Stimulated activated CD4-positive, alpha-beta T cell treated with anti-CD3 and anti-CD28 coated beads, Interleukin-15, amount 100 ng/mL, for 24 hours (primary cell): ENCODE data around the gene ZGLP1.
"Not testable (repeated sequence)": the region's sequence is repeated elsewhere in the genome, so short reads cannot be mapped to it uniquely, and the experiment has no call there.

Experiments used
- DNase-seq: peaks from one replicate; pipeline ENCODE4 v3.0.0-alpha.2; 2020

Gene ZGLP1

DNA sequence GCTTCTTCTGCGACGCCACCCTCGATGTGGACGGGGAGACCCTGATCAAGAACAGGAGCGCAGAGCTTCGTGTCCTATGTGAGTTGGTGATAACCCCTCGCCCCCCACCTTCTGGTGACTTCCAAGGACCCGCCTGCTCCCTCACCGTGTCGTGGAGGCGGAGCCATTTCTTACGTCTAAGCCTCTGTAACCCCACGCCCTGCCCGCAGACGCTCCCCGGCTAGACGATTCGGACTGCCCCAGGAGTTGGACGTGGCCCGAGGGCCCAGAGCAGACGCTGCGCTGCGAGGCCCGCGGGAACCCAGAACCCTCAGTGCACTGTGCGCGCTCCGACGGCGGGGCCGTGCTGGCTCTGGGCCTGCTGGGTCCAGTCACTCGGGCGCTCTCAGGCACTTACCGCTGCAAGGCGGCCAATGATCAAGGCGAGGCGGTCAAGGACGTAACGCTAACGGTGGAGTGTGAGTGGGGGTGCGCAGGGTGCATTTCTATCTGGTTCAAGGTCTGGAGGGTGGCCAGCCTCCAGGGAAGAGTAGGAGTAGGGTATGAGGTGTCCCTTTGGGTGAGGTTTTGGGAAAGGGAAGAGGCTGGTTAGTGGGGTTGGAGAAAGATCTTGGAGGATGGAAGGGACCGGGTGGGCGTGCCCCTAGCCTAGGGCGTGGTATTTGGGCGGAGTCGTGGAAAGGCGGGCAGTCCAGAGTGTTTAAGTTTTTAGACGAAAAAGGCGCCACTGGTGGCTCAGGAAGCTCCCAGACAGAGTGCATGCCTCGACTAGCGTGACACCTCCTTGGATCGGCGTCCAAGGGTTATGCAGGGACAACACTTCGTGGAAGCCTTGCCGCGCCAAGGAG is 16.6 kb downstream of the ZGLP1 start:
- peak; percentile 29 for DNase-seq

DNA sequence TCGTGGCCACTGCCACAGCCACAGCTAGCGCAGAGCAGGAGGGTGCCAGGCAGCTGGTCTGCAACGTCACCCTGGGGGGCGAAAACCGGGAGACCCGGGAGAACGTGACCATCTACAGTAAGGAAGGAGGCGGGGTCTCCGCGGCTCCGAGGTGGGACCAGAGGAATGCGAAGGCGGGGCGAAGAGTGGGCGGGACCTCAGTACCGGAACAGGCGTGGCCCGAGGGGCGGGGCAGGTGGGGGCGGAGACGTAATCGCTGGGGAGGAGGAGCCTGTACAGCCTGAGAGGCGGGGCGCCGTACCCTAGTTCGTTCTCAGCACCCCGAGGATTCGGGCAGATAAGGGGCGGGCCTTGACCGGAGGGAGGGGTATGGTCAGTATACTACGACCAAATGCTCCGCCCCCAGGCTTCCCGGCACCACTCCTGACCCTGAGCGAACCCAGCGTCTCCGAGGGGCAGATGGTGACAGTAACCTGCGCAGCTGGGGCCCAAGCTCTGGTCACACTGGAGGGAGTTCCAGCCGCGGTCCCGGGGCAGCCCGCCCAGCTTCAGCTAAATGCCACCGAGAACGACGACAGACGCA is 17.3 kb downstream of the ZGLP1 start:
- DNase-seq: peak; percentile 84

DNA sequence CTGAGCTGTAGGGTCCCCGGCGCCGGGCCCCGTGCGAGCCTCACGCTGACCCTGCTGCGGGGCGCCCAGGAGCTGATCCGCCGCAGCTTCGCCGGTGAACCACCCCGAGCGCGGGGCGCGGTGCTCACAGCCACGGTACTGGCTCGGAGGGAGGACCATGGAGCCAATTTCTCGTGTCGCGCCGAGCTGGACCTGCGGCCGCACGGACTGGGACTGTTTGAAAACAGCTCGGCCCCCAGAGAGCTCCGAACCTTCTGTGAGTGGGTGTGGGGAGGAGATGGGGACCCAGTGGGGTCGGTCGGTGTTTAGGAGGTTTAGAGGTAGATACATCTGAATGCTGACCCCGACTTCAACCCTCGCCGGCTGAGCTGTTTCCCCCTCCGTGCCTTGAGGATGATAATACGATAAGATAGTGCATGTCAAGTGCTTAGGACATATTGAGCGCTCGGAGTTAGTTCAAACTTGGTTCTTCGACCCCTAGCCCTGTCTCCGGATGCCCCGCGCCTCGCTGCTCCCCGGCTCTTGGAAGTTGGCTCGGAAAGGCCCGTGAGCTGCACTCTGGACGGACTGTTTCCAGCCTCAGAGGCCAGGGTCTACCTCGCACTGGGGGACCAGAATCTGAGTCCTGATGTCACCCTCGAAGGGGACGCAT is 17.9 kb downstream of the ZGLP1 start:
- no peak for DNase-seq

DNA sequence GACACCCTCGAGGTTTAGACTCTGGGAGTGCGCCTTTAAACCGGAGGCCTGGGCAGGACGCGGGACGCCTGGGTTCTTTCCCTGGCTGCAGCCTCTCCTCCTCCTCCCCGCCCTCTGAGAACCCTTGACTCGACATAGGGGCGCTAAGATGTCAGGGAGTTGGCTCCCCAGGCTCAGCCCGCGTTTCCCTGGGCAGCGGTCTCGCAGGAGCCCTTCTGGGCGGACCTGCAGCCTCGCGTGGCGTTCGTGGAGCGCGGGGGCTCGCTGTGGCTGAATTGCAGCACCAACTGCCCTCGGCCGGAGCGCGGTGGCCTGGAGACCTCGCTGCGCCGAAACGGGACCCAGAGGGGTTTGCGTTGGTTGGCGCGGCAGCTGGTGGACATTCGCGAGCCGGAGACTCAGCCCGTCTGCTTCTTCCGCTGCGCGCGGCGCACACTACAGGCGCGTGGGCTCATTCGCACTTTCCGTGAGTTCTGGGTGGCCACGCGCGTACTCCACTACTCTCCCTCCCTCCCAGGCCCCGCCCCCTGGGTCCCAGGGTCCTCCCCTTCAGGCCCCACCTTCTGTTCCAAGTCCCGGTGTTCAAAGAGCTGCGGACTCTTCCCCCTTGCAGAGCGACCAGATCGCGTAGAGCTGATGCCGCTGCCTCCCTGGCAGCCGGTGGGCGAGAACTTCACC is 18.6 kb downstream of the ZGLP1 start:
- peak; percentile 73 for DNase-seq

DNA sequence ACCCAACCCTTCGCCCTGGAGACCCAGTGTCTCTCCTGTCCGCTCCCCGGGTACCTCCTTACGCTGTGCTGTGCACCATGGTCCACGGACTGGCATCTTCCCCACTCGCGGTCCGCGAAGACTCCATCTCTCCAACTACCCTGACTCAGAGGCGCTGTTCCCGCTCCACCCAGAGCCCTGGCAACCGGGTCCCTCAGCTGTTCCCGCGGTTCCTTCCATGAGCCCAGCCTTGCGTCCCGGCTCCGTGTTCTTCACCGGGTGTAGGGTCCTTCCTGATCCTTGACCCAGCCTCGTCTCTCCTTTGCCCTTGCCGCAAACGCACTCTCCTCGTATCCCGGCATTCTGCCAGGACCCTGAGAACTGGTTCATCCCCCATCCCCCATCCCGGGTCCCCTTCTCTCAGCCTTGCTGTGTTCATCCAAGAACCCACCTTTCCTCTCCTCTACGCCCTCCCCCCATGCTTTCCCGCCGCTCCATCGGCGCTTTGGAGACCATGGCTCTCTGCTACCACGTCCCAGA is 19.2 kb downstream of the ZGLP1 start:
- peak; percentile 29 for DNase-seq

DNA sequence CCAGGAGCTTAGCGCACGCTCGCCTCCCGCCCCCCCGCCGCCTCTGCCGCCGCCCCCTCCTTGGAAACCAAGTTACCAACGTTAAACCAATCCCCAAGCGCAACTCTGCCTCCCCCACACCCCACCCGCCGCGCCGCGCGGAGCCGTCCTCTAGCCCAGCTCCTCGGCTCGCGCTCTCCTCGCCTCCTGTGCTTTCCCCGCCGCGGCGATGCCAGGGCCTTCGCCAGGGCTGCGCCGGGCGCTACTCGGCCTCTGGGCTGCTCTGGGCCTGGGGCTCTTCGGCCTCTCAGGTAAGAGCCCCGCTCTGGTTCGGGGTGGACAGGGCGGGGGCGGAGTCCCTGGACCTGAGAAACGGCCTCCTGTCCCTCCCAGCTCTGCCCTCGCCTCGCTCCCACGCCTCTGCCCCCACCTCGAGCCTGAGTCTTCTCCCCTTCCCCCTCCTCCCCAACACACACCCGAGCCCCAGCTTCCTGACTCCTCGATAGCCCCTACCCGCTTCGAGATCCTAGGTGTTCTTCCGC is 19.7 kb downstream of the ZGLP1 start, which contains the start of gene ICAM5:
Gene ICAM5 (plus strand): TSS at position 117 of the 521 bp plus-strand sequence. CDS start 92 bp downstream, at position 209.
- DNase-seq: peak; percentile 61

DNA sequence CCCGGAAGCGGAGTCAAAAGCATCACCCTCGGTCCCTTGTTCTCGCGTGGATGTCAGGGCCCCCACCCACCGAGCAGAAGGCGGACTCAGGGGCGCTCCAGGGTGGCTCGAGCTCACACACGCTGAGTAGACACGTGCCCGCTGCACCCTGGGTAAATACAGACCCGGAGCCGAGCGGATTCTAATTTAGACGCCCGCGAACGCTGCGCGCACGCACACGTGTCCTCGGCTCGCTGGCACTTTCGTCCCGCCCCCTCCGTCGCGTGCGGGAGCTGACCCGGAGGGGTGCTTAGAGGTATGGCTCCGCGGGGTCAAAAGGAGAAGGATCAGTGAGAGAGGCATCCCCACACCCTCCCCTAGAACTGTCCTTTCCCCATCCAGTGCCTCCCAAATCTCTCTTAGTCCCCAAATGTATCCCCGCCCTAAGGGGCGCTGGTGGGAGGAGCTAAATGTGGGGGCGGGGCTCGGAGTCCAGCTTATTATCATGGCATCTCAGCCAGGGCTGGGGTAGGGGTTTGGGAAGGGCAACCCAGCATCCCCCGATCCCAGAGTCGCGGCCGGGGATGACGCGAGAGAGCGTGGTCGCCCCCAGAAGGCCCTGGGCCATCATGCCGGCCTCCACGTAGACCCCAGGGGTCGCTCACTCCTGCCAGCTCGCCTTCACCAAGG is 20.3 kb downstream of the ZGLP1 start:
- DNase-seq: peak; percentile 80

DNA sequence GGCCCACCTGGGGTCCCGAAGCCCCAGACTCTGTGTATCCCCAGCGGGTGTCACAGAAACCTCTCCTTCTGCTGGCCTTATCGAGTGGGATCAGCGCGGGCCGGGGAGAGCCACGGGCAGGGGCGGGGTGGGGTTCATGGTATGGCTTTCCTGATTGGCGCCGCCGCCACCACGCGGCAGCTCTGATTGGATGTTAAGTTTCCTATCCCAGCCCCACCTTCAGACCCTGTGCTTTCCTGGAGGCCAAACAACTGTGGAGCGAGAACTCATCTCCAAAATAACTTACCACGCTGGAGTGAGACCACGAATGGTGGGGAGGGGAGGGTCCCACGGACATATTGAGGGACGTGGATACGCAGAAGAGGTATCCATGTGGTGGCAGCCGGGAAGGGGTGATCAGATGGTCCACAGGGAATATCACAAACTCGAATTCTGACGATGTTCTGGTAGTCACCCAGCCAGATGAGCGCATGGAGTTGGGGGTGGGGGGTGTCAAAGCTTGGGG is 20.9 kb downstream of the ZGLP1 start:
- peak; percentile 73 for DNase-seq

DNA sequence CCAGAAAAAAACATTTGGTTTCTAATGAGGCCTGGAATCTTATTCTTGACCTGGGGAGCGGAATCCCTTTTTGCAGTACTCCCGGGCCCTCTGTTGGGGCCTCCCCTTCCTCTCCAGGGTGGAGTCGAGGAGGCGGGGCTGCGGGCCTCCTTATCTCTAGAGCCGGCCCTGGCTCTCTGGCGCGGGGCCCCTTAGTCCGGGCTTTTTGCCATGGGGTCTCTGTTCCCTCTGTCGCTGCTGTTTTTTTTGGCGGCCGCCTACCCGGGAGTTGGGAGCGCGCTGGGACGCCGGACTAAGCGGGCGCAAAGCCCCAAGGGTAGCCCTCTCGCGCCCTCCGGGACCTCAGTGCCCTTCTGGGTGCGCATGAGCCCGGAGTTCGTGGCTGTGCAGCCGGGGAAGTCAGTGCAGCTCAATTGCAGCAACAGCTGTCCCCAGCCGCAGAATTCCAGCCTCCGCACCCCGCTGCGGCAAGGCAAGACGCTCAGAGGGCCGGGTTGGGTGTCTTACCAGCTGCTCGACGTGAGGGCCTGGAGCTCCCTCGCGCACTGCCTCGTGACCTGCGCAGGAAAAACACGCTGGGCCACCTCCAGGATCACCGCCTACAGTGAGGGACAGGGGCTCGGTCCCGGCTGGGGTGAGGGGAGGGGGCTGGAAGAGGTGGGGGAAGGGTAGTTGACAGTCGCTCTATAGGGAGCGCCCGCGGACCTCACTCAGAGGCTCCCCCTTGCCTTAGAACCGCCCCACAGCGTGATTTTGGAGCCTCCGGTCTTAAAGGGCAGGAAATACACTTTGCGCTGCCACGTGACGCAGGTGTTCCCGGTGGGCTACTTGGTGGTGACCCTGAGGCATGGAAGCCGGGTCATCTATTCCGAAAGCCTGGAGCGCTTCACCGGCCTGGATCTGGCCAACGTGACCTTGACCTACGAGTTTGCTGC is 22.5 kb downstream of the ZGLP1 start, which contains the start of gene ICAM4:
Gene ICAM4 (plus strand): TSS at position 153 of the 935 bp plus-strand sequence. CDS start 58 bp downstream, at position 211.
- peak; percentile 63 for DNase-seq

DNA sequence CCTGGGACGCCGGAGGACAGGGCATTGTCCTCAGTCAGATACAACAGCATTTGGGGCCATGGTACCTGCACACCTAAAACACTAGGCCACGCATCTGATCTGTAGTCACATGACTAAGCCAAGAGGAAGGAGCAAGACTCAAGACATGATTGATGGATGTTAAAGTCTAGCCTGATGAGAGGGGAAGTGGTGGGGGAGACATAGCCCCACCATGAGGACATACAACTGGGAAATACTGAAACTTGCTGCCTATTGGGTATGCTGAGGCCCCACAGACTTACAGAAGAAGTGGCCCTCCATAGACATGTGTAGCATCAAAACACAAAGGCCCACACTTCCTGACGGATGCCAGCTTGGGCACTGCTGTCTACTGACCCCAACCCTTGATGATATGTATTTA is 24.2 kb downstream of the ZGLP1 start:
- DNase-seq: no peak

DNA sequence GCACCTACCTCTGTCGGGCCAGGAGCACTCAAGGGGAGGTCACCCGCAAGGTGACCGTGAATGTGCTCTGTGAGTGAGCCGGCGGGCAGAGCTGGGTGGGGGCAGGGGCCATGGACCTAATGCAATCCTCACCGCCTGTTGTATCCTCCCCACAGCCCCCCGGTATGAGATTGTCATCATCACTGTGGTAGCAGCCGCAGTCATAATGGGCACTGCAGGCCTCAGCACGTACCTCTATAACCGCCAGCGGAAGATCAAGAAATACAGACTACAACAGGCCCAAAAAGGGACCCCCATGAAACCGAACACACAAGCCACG is 24.7 kb downstream of the ZGLP1 start:
- DNase-seq: no peak

DNA sequence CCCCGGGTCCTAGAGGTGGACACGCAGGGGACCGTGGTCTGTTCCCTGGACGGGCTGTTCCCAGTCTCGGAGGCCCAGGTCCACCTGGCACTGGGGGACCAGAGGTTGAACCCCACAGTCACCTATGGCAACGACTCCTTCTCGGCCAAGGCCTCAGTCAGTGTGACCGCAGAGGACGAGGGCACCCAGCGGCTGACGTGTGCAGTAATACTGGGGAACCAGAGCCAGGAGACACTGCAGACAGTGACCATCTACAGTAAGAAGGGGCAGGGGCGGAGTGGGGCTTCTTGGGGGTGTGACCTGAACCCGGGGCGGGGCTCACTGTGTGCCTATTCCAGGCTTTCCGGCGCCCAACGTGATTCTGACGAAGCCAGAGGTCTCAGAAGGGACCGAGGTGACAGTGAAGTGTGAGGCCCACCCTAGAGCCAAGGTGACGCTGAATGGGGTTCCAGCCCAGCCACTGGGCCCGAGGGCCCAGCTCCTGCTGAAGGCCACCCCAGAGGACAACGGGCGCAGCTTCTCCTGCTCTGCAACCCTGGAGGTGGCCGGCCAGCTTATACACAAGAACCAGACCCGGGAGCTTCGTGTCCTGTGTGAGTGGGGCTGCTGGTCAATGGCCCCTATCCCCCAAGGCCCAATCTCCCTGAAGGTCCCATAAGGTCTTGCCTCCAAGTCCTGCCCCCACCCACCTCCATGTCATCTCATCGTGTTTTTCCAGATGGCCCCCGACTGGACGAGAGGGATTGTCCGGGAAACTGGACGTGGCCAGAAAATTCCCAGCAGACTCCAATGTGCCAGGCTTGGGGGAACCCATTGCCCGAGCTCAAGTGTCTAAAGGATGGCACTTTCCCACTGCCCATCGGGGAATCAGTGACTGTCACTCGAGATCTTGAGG is 25.3 kb downstream of the ZGLP1 start:
- no peak for DNase-seq

DNA sequence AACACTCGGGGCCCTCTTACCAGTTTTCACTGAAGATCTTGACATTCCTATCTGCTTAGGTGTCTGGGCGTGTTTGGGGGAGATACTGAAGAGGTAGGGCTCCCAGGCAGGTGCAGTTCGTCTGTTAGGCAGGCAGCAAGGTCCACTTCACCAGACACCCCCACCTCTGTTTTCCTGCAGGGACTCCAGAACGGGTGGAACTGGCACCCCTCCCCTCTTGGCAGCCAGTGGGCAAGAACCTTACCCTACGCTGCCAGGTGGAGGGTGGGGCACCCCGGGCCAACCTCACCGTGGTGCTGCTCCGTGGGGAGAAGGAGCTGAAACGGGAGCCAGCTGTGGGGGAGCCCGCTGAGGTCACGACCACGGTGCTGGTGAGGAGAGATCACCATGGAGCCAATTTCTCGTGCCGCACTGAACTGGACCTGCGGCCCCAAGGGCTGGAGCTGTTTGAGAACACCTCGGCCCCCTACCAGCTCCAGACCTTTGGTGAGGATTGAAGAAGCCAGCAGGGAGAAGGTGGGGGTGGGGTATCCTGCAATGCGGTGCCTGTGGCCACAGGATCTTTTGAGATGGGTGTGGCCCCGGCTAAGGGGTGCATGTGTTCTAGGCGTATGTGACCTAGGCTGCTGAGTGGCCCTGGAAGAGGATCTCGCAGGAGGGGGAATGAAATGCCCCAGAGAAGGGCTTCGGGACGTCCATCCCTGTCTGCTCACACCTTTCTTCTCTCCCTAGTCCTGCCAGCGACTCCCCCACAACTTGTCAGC is 26.1 kb downstream of the ZGLP1 start:
- no peak for DNase-seq

DNA sequence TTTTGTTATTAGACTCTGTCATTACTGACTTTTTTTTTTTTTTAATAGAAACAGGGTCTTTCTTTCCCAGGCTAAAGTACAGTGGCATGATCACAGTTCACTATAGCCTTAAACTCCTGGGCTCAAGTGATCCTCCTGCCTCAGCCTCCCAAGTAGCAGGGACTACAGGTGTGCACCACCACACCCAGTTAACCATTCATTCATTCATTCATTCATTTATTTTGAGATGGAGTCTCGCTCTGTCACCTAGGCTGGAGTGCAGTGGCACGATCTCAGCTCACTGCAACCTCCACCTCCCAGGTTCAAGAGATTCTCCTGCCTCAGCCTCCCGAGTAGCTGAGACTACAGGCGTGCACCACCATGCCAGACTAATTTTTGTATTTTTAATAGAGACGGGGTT is 27.6 kb downstream of the ZGLP1 start:
- not testable (repeated sequence) for DNase-seq

DNA sequence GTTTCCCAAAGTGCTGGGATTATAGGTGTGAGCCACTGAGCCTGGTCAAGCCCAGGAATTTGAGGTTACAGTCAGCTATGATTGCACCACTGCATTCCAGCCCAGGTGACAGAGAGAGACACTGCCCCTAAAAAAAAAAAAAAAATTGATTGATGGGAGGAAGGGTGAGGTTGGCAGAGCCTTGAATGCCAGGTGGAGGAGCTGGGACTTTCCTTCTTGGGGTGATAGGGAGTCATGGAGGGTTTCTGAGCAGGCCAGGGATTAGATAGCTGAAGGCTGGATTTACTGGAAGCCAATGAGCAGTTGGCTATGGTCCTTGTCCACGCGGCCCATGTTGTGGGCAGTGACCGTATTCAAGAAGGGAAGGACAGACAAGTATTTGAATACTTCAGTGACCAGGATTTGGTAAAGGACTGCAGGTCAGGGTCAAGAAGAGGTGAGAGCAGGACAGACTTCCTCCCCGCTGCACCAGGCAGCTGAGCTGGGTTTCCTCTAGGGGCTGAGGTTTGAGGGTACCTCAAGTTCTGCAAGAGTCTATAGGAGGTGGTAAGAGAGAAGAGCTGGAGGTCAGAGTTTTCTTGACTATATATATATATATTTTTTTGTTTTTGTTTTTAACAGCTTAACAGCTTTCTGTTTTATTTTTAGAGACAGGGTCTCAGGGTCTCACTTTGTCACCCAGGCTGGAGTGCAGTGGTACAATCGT is 29.7 kb downstream of the ZGLP1 start:
- DNase-seq: no peak

DNA sequence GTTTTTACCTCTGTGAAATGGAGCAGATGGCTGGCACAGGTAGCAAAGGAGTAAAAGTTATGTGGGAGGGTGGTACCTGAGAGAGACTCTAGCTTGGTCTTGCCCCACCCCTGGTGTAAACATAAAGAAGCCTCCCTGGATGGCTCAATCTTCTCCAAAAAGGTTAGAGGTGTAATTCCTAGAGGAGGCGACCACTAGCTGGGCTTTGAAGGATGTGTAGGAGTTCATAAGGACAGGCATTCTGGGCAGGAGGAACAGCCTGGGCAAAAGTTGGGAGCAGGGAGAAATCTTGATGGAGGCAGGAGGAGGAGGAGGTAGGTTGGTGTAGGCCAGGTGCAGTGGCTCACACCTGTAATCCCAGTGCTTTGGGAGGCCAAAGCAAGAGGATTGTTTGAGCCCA is 30.7 kb downstream of the ZGLP1 start:
- DNase-seq: no peak

DNA sequence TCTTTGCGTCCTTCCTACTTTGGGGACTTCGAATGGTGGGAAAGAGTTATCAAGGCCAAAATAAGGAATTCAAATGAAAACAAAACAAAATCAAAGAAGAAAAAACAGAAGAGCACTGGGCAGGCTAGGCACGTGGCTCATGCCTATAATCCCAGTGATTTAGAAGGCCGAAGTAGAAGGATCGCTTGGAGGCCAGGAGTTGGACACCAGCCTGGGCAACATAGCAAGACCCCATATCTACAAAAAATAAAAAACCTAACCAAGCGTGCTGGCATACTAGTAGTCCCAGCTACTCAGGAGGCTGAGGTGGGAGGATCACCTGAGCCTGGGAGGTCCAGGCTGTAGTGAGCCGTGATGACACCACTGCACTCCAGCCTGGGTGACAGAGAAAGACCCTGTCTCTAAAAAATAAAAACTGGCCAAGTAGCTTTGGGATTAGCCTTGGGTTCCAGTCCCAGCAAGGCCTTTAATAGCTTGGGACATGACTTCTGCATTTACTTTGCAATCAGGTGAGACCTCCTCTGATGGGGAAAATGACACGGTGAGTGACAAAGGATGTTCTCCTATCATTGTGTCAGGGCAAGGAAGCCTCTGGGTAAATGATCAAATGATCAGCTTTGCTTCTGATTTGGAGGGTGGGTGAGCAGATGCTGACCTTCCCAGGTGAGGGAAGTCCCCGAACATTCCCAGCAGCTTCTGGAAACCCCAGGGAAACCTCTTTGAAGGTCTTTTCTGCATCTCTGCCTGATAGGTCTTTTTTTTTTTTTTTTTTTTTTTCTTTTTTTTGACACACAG is 31.6 kb downstream of the ZGLP1 start:
- no peak for DNase-seq
